Small intestine (tissue), 16 donors: Measurements from ENCODE around the gene MROH9. TPM values are rescaled to one million over a fixed set of nuclear protein-coding genes. Genes with fewer than 3 reads are reported as not detected.

Experiments used
- DNase-seq, 2 donors: peaks; one replicate each; pipeline versions ENCODE4 v3.0.0 to v3.0.0-alpha.2; 2013
- FAIRE-seq: peaks from 2 replicates; lab custom pipeline; 2012; peaks lifted over from hg19 to GRCh38; lab: Jason Lieb, UNC
- H3K27ac ChIP-seq, 3 donors: one replicate each; pipeline ENCODE4 v1.5.1; 2013; ENCODE audit warnings: low read length in 2 of 3, mild to moderate bottlenecking in 2 of 3, control low read depth in 1 of 3, inconsistent platforms in 1 of 3, low read depth in 1 of 3, moderate library complexity in 1 of 3
- H3K27me3 ChIP-seq, 3 donors: one replicate each; pipeline ENCODE4 v1.6.1; 2013; ENCODE audit warnings: low read length in 3 of 3, inconsistent platforms in 1 of 3; ENCODE audit not compliant: control insufficient read depth in 3 of 3, insufficient read depth in 3 of 3
- H3K36me3 ChIP-seq, 3 donors: one replicate each; pipeline ENCODE4 v1.6.1; 2013; ENCODE audit warnings: low read length in 3 of 3, inconsistent platforms in 1 of 3, low read depth in 1 of 3, mild to moderate bottlenecking in 1 of 3, moderate library complexity in 1 of 3; ENCODE audit not compliant: control insufficient read depth in 3 of 3, insufficient read depth in 2 of 3
- H3K4me1 ChIP-seq, 3 donors: one replicate each; pipeline ENCODE4 v1.6.1; 2013; ENCODE audit warnings: low read length in 2 of 3, inconsistent platforms in 1 of 3, low read depth in 1 of 3, mild to moderate bottlenecking in 1 of 3, moderate library complexity in 1 of 3; ENCODE audit not compliant: control insufficient read depth in 3 of 3, insufficient read depth in 2 of 3
- H3K4me3 ChIP-seq, 3 donors: one replicate each; pipeline ENCODE4 v1.5.1; 2013; ENCODE audit warnings: low read length in 3 of 3, control low read depth in 1 of 3, inconsistent platforms in 1 of 3, low read depth in 1 of 3, mild to moderate bottlenecking in 1 of 3, moderate library complexity in 1 of 3
- H3K9me3 ChIP-seq, 2 donors: one replicate each; pipeline ENCODE4 v1.6.1; 2013; ENCODE audit warnings: low read depth in 1 of 2, low read length in 1 of 2; ENCODE audit not compliant: control insufficient read depth in 2 of 2, insufficient read depth in 1 of 2
- WGBS, 3 donors: extraction: QIAGEN DNeasy Blood & Tissue Kit; methylation state at CpG; one replicate each; pipeline ENCODE4 v1.1.7; 2013; 5-methylcytosine and 5-hydroxymethylcytosine counted together
- long read RNA-seq, 10 donors: transcript quantifications; one replicate each; lab custom pipeline, GENCODE V29; 2026
- polyA plus RNA-seq, 4 donors: library from polyadenylated mRNA; stranded (reverse) in 3 of 4; unstranded in 1 of 4; fragments of 200-250 nt in 3 of 4; fragments of 120-200 nt in 1 of 4; gene quantifications; one replicate each; pipeline versions ENCODE4 v1.2.1 to v1.2.3, GENCODE V29; 2013
- donor health status: healthy with polysubstance abuse.
- donor health status: control.
- donor health status: control.
- donor health status: Bipolar disorder and iron deficiency.
- donor health status: healthy.

MROH9 gene, protein sequence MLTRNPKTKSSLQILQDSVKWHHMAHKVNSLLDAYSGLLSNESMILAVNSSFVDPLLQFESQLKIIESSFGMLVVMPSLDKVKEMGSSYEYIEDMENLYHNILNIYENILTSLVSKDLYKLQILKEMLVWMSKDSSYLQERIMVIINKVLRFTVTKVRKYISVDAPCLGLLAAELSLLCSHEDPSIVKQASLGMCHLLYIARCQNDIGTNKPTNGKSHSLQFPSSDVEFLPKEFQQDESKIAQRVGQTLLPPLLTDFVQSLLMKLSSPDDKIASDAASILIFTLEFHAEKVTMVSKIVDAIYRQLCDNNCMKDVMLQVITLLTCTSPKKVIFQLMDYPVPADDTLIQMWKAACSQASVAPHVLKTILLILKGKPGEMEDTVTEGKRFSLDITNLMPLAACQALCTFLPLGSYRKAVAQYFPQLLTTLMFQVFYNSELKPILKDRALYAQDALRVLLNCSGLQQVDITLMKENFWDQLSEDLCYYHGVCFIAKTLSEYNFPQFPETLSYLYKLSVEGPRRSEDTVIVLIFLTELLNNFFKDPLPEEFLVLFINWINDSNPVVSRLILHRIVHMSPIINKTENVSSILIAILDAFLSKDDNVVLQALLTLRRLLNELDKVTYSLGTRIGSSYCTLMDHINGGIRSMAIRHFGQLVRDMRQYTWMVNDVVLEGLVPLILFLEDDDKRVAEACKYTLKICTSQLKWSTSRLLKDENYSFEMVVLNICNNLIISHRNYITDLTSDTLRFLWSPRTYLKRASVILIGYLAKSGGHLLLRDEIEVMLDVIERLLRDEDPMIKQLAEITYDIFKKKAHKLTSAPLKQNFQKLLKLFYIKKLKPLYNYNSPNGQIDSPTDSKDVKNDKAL
- under 1 TPM in 1 of 4 donors, not detected in 3; 0.01 TPM for polyA plus RNA-seq
- long read RNA-seq, donor 1: 0 reads
- long read RNA-seq, donor 2: 0 reads
- long read RNA-seq, donor 3: 0 reads
- long read RNA-seq, donor 4: 0 reads
- long read RNA-seq, donor 5: 0 reads
- long read RNA-seq, donor 6: 0 reads
- long read RNA-seq, donor 7: 0 reads
- long read RNA-seq, donor 8: 0 reads
- long read RNA-seq, donor 9: 0 reads
- long read RNA-seq, donor 10: 0 reads

DNA sequence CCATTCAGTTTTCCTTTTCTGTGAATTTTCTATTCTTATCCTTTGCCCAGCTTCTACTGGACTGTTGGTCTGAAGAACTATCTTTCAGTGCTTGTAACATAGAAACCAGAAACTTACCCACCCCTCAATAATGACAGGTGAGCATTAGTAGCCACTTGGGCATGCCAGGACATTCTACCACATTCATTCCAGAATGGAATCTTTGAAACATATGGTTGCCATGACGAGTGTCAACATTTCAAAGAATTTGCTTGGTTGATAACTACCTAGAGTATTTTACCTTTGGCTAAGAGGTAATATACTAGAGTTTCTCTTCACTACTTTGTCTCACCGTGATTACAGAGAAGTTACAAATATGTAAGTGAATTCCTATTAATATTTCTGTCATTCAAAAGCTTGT is at the start of gene MROH9:
MROH9 (plus strand) TSS at position 304 of the 400 bp plus-strand sequence. CDS start 10,023 bp downstream, outside the sequence.
- 71 to 79% (median 72%) methylated on average over 2 of the region's 2 CpGs for WGBS, 3 donors
- Histone ChIP-seq H3K36me3 (no peaks in the 10 kb centered on the region), H3K9me3 (peaks cover 0 to 5% of the 10 kb centered on the region in 2 donors), H3K27me3 (no peaks in the 10 kb centered on the region), H3K4me3 (no peak within 1 kb of the TSS), H3K4me1 (peaks cover 0 to 14% (median 0%) of the 10 kb centered on the region in 3 donors), H3K27ac (no peak within 1 kb of the TSS)
- FAIRE-seq: no peak
- no peak for DNase-seq

DNA sequence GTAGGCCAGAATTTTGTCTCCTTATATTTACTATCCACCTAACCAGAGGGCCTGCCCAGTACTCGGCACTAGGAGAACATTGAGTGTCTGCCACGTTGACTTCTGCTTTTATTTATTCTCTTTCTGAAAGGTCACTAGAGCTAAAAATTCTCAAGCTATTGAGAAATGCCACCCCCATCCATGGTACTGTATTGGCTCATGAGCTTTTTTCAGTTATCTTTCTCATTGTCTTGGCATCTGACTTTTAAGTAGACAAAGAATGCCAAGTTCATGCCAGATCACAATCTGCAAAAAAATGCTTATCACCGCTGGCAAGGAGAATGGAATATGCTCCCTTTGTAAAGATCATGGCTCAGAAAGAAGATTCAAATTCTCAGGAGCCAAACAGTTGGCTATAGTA is 49.8 kb upstream of the MROH9 start:
- Histone ChIP-seq H3K27ac (peak overlapping the region in 2 of 3 donors; percentile 58 to 83), H3K4me3 (no peak overlapping the region), H3K4me1 (peaks cover 0 to 21% (median 5%) of the 10 kb centered on the region in 3 donors), H3K27me3 (no peaks in the 10 kb centered on the region), H3K36me3 (no peaks in the 10 kb centered on the region), H3K9me3 (no peaks in the 10 kb centered on the region)
- DNase-seq: peak in 1 of 2 donors; percentile 22
- WGBS, 3 donors: 16 to 48% (median 30%) methylated on average over 3 of the region's 3 CpGs
- no peak for FAIRE-seq

DNA sequence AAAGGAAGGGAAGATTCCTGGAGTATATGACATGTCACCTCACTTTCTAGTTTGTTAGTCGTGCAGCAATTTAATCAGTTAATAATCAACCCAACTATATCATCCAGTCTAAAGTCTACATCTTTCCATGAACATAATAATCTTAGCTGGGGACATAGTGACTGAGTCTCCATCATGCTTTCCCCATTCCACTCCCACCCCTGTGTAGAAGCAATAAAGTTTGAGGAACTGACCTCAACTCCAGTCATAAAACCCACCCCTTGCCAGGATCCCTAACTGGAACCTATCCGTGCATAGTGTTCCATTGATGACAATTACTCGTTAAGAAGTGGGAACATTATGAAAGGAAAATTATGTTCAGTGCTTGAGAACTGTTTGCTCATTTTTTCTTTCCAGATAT is 48.9 kb upstream of the MROH9 start:
- FAIRE-seq (peak; percentile 64), DNase-seq (peak; percentile 92 to 97)
- Histone ChIP-seq H3K27me3 (no peaks in the 10 kb centered on the region), H3K4me1 (peaks cover 0 to 21% (median 5%) of the 10 kb centered on the region in 3 donors), H3K4me3 (no peak overlapping the region), H3K9me3 (no peaks in the 10 kb centered on the region), H3K27ac (peak overlapping the region; percentile 48 to 83 (median 61)), H3K36me3 (no peaks in the 10 kb centered on the region)
- WGBS, 3 donors: 11 to 54% (median 29%) methylated on average over 3 of the region's 3 CpGs

DNA sequence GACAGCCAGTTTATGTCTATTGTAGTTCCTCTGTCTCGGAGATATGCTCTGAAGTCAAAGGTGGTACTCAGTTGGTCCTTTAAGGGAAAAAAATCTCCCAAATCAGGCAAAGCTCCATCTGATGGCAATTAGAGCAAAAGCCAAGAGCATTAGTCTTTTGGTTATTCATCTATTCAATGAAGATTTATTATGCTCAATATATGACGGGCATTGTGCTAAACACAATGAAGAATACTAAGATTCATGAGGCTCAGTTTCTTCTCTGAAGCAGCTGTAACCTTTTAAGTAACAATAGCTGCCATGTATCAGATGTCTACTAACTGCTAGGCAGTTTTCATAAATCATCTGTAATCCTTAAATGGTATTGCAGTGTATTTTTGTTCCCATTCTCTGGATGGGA is 47.6 kb upstream of the MROH9 start:
- H3K9me3 ChIP-seq: no peaks in the 10 kb centered on the region
- FAIRE-seq (no peak), DNase-seq (no peak)
- no peak overlapping the region for H3K4me3 ChIP-seq
- peaks cover 0 to 21% (median 5%) of the 10 kb centered on the region in 3 donors for H3K4me1 ChIP-seq
- 88 to 92% (median 91%) methylated on average over 2 of the region's 2 CpGs for WGBS, 3 donors
- no peaks in the 10 kb centered on the region for H3K27me3 ChIP-seq
- no peaks in the 10 kb centered on the region for H3K36me3 ChIP-seq
- H3K27ac ChIP-seq: peak overlapping the region; percentile 48 to 83 (median 80)

DNA sequence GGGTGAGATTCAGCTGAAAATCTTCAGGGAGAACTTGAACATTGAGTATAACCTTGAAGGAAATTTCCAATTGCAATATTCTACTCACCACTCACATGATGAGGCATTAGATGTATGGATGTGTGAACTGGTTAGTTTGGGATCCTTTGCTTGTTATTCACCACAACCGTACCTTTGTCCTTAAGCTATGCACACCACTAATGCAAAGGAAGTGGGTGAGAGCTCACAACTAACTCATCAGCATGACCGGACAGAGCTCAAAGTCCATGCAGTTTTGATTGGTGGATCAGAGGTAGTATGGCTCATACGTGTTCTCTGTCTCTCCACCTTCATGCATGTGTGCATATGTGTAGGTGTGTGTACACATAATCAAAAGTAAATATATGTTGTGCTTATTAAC is 43.5 kb upstream of the MROH9 start:
- FAIRE-seq: no peak
- Histone ChIP-seq H3K27ac (no peak overlapping the region), H3K4me3 (no peak overlapping the region), H3K36me3 (no peaks in the 10 kb centered on the region), H3K27me3 (no peaks in the 10 kb centered on the region), H3K4me1 (peaks cover 0 to 7% (median 2%) of the 10 kb centered on the region in 3 donors), H3K9me3 (no peaks in the 10 kb centered on the region)
- 25 to 67% (median 45%) methylated on average over 3 of the region's 3 CpGs for WGBS, 3 donors
- DNase-seq: peak; percentile 30 to 90

DNA sequence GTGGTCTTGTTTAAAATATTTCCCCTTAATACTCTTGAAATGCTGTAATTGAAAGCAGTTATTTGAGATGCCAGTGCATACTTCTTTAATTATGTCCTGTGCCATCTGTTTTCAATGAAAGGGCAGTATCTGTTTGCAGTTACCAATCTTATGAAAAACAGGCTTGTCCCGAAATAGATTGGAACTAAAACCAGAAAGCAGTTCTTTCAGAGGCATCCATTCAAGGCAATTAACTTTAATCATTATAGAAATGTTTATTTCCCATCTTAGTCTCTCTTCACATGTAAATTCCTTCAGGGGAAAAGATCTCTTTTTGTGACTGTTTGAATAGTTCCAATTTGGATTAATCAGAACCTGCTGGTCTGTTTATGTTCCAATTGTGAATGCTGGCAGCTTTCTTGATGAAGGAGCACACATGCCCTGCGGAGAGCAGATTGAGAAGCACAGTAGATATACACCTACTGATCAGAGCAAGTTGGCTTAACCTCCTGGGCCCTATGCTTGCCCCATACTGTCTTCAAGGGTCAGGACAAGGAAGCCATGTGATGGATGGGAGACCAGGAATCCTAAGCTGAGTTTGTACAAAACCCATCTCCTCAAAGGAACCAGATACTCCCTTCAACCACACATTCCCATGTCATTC is 41.6 kb upstream of the MROH9 start:
- Histone ChIP-seq H3K4me3 (no peak overlapping the region), H3K36me3 (no peaks in the 10 kb centered on the region), H3K4me1 (no peaks in the 10 kb centered on the region), H3K27me3 (no peaks in the 10 kb centered on the region), H3K27ac (no peak overlapping the region), H3K9me3 (no peaks in the 10 kb centered on the region)
- WGBS, 3 donors: 68 to 89% (median 74%) methylated on average over 2 of the region's 2 CpGs
- no peak for DNase-seq
- no peak for FAIRE-seq

DNA sequence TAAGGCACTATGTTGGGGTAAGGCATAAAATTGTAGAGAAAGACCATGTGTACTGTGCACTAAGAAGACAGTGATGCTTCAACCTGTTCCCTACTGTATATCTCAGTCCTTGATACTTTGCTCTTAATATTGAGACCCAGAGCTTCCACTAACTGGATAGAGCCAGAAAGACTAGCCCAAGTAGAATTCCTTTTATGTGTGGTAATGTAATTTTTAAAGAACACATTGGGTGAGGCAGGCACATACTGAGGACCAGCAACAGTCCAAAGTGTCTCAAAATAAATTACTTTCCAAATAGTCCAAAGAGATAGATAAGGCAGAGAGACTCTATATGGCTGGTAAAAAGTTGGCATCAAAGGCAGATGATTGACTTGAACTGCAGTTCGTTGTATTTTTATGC is 31.4 kb upstream of the MROH9 start:
- H3K4me1 ChIP-seq: no peaks in the 10 kb centered on the region
- H3K36me3 ChIP-seq: no peaks in the 10 kb centered on the region
- no peaks in the 10 kb centered on the region for H3K9me3 ChIP-seq
- DNase-seq: no peak
- FAIRE-seq: no peak
- H3K27me3 ChIP-seq: no peaks in the 10 kb centered on the region
- no peak overlapping the region for H3K27ac ChIP-seq
- WGBS, 3 donors: 66 to 73% (median 69%) methylated on average over 1 of the region's 1 CpG
- no peak overlapping the region for H3K4me3 ChIP-seq

DNA sequence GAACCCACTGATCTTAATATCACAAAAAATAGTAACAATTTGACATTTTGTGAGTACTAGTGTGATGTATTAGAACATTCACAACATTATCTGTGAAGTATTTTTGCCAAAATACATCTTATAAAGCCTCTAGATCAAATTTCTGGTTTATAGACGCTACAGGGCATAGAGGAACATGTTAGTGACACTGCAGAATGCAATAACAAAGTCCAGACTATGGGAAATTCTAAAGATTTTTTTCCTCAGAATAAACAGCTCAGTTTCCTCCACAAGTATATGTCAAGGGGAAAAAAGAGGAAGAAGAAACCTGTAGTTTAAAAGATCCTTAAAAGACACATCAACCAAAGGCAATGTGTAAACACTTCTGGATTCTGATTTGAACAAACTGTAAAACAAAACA is 26.4 kb upstream of the MROH9 start:
- Histone ChIP-seq H3K36me3 (no peaks in the 10 kb centered on the region), H3K27me3 (no peaks in the 10 kb centered on the region), H3K9me3 (no peaks in the 10 kb centered on the region), H3K27ac (no peak overlapping the region), H3K4me1 (no peaks in the 10 kb centered on the region), H3K4me3 (no peak overlapping the region)
- FAIRE-seq (no peak), DNase-seq (no peak)
- 53 to 71% (median 65%) methylated on average over 1 of the region's 1 CpG for WGBS, 3 donors
